PC-9 (cell line): ENCODE results near the gene HSF5. TPM values are rescaled to one million over a fixed set of nuclear protein-coding genes. Genes with fewer than 3 reads are reported as not detected.

Experiments
- BruUV-seq: library from RNA; stranded (reverse); fragments of 400-500 nt; replicated peaks from 2 replicates; lab custom pipeline; 2021; lab: Mats Ljungman, UMichigan
- CTCF ChIA-PET: fragments of 300-600 bp; sonication (Branson Sonifier 250); formaldehyde crosslinking; loops from one replicate; lab custom pipeline; 2022; ENCODE audit warnings: antibody characterized with exemption; lab: Charles Lee
- POLR2A ChIA-PET: fragments of 300-600 bp; sonication (Branson Sonifier 250); formaldehyde crosslinking; loops from one replicate; lab custom pipeline; 2022; ENCODE audit warnings: antibody characterized with exemption; ENCODE audit not compliant: unreplicated experiment; lab: Charles Lee
- DNase-seq, 2 experiments: peaks; one replicate each; pipeline versions ENCODE4 v3.0.0 to v3.0.0-alpha.2; 2015 to 2022; ENCODE audit warnings: mixed read lengths in 1 of 2
- H2AFZ ChIP-seq: fragments of 200-600 bp; sonication (generic); 2 replicates; pipeline ENCODE4 v1.8.1; 2017; ENCODE audit warnings: antibody characterized with exemption
- H3F3A ChIP-seq: fragments of 200-600 bp; sonication (generic); 2 replicates; pipeline ENCODE4 v1.8.1; 2017; ENCODE audit warnings: antibody characterized with exemption, mild to moderate bottlenecking, low read depth; ENCODE audit not compliant: insufficient read depth
- H3K27ac ChIP-seq: fragments of 200-600 bp; sonication (generic); 2 replicates; pipeline ENCODE4 v1.6.1; 2016; ENCODE audit warnings: mixed run types
- H3K27me3 ChIP-seq: fragments of 200-600 bp; sonication (generic); 2 replicates; pipeline ENCODE4 v1.6.1; 2016; ENCODE audit warnings: low read depth, mixed run types; ENCODE audit not compliant: insufficient read depth
- H3K36me3 ChIP-seq: fragments of 200-600 bp; sonication (generic); 2 replicates; pipeline ENCODE4 v1.6.1; 2016; ENCODE audit warnings: low read depth, mixed run types
- H3K4me1 ChIP-seq: fragments of 200-600 bp; sonication (generic); replicated peaks from 2 replicates; pipeline ENCODE4 v1.6.1; 2016; ENCODE audit warnings: mixed run types; ENCODE audit not compliant: insufficient read depth
- H3K4me2 ChIP-seq: fragments of 200-600 bp; sonication (generic); 2 replicates; pipeline ENCODE4 v1.6.1; 2017; ENCODE audit warnings: mixed run types
- H3K4me3 ChIP-seq: fragments of 200-600 bp; sonication (generic); 2 replicates; pipeline ENCODE4 v1.6.1; 2016; ENCODE audit warnings: mixed run types
- H3K79me2 ChIP-seq: fragments of 200-600 bp; sonication (generic); 2 replicates; pipeline ENCODE4 v1.6.1; 2017; ENCODE audit warnings: low read depth, mixed run types
- H3K9me2 ChIP-seq: fragments of 200-600 bp; sonication (generic); 2 replicates; pipeline ENCODE4 v1.8.1; 2017; ENCODE audit warnings: mild to moderate bottlenecking; ENCODE audit not compliant: insufficient read depth
- H3K9me3 ChIP-seq: fragments of 200-600 bp; sonication (generic); 2 replicates; pipeline ENCODE4 v1.8.1; 2016; ENCODE audit warnings: low read depth; ENCODE audit not compliant: insufficient read depth
- H4K20me1 ChIP-seq: fragments of 200-600 bp; sonication (generic); 2 replicates; pipeline ENCODE4 v1.8.1; 2017; ENCODE audit not compliant: insufficient read depth
- CTCF ChIP-seq: fragments of 200-600 bp; sonication (generic); conservative IDR thresholded peaks from 2 replicates; pipeline ENCODE4 v1.6.1; 2017; ENCODE audit warnings: mixed run types, antibody characterized with exemption, mild to moderate bottlenecking, moderate library complexity
- EZH2 ChIP-seq: fragments of 200-600 bp; sonication (generic); IDR thresholded peaks from 2 replicates; pipeline ENCODE4 v1.8.0; 2017; ENCODE audit warnings: antibody characterized with exemption, low read depth
- intact Hi-C: fragments of 100-400 bp; cut with micrococcal nuclease; formaldehyde crosslinking; loops from one replicate; pipeline ENCODE4 v1.10.0; 2022; ENCODE audit not compliant: unreplicated experiment
- total RNA-seq: library from RNA; stranded (reverse); gene quantifications from 2 replicates; pipeline ENCODE4 v1.2.3, GENCODE V29; 2021

HSF5 gene
- total RNA-seq, 1 experiment from 2014 or later: not detected

DNA sequence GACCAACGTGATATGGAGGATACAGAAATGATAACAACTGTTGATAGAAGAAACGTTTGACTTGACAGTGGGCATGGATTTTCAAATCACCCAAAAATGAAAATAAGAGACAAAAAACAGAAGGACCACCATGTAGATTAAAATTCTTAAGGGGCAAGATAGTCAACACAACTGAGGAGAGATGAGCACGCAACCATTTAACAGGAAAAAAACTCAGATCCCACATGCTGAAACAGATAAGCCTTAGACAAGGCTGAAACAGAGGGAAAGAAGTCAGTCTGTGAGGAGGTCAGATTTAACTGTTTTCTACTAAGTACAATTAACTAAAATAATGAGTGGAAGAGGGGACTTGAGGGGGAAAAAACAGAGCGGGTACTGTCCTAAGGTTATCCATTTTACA, 92.0 kb downstream of the HSF5 start:
- ChIA-PET CTCF (no interaction called here), POLR2A (no interaction called here)
- DNase-seq: no peak
- Histone ChIP-seq H2AFZ (no peak overlapping the region), H4K20me1 (no peaks in the 10 kb centered on the region), H3K27ac (no peak overlapping the region), H3K4me2 (no peak overlapping the region), H3K79me2 (no peaks in the 10 kb centered on the region), H3K36me3 (no peaks in the 10 kb centered on the region), H3K9me3 (no peaks in the 10 kb centered on the region; the same call in 1 of the 2 replicates), H3K9me2 (no peaks in the 10 kb centered on the region), H3K27me3 (peaks cover 25% of the 10 kb centered on the region; the same call in 1 of the 2 replicates), H3K4me1 (peaks cover 27% of the 10 kb centered on the region), H3F3A (peaks cover 7% of the 10 kb centered on the region; the same call in 1 of the 2 replicates), H3K4me3 (no peak overlapping the region)
- intact Hi-C loops: no loop called here
- no TSS peak for BruUV-seq
- TF ChIP-seq CTCF (no peak), EZH2 (no peak)

DNA sequence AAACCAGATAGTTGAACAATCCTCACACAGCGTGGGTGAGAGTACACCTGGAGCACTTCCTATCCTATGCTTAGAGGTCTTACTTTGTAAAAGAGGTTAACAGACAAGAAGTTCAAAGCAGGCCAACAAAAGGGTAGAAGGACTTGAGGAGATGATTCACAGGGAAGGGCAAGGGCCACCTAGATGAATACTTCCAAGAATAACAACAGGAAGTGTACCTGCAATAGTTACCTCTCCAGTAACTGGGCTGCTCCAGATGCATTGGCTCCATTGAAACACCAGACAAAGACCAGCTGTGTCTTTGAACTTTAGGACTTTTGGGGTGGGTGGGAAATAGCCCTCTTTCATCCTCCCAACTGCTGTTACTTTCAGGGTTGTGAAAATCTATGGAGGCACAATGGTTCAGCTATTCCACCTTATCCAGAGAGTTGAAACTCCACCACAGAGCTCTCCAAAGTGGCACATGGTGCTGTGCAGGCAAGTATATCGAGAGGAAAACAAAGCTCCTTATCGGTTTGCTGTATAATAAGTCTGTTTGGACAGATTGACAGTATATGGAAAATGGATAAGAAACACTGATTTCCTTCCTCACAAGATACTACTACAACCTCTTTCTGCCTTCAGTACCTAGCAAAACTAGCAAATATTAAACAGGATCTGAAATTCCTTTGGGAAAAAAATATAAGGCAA, 93.5 kb downstream of the HSF5 start:
- no peaks in the 10 kb centered on the region for H3K79me2 ChIP-seq
- BruUV-seq: no TSS peak
- no peak overlapping the region for H3K27ac ChIP-seq
- no peaks in the 10 kb centered on the region for H4K20me1 ChIP-seq
- no peak overlapping the region for H2AFZ ChIP-seq
- TF ChIP-seq CTCF: no peak
- no peak for TF ChIP-seq EZH2
- POLR2A ChIA-PET: interaction anchor here (0.6 to 0.7 kb wide), 2 partner anchors 405 to 1023 kb away, joined by 3 to 4 read pairs; no protein-coding TSS in a partner anchor
- intact Hi-C loops: no loop called here
- H3K4me3 ChIP-seq: no peak overlapping the region
- no peaks in the 10 kb centered on the region for H3K9me2 ChIP-seq
- H3K9me3 ChIP-seq: no peaks in the 10 kb centered on the region
- H3K4me1 ChIP-seq: peaks cover 32% of the 10 kb centered on the region
- peak in 1 of 2 experiments; percentile 47 for DNase-seq
- no peaks in the 10 kb centered on the region for H3K36me3 ChIP-seq
- H3K27me3 ChIP-seq: peaks cover 34% of the 10 kb centered on the region; the same call in 1 of the 2 replicates
- CTCF ChIA-PET: no interaction called here
- peaks cover 5% of the 10 kb centered on the region; the same call in 1 of the 2 replicates for H3F3A ChIP-seq
- H3K4me2 ChIP-seq: peak overlapping the region; percentile 26

DNA sequence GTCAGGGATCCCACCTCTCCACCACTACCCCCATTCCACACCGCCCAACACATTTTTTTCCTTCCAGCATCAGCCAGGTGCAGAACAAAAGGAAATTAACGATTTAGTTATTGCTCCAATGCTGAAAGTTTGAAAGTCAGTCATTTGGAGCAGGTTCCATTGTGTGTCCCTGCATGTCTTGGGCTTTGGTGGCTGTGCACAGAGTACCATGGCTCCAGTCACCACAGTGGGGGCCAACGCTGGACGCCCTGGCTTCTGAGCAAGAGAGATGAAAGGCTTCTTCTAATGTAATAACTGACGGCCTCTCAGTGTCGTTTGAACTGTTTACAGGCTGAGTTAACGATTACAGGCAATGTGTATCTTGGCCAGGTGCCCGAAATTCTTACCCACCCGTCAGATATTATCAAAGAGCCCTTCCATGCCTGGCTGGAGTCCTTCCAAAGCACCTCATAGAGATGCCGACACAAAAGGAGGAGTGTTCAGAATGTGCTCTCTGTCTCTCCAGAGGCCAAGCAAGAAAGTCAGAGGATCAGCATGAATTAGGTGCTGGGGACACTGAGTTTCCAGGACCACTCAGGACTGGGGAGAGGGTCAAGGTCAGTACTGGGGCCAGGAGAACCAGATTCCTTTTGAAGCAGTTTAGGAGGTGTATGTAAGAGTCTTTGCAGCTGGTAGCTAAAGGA, 96.8 kb downstream of the HSF5 start:
- no peak overlapping the region for H3K27ac ChIP-seq
- peaks cover 60% of the 10 kb centered on the region for H3K4me1 ChIP-seq
- no peak overlapping the region for H3K4me3 ChIP-seq
- H3K9me2 ChIP-seq: no peaks in the 10 kb centered on the region
- intact Hi-C loops: loop anchor here (1.0 to 2.0 kb wide), 3 partner anchors 15 to 39 kb away; partner anchors contain the start of genes RNF43 and SUPT4H1
- peak; percentile 86 to 94 for DNase-seq
- ChIA-PET POLR2A (no interaction called here), CTCF (no interaction called here)
- H3F3A ChIP-seq: peaks cover 18% of the 10 kb centered on the region
- no peak overlapping the region for H2AFZ ChIP-seq
- H3K4me2 ChIP-seq: peak overlapping the region; percentile 61
- TF ChIP-seq CTCF (no peak), EZH2 (no peak)
- no peaks in the 10 kb centered on the region for H3K79me2 ChIP-seq
- H4K20me1 ChIP-seq: no peaks in the 10 kb centered on the region
- BruUV-seq: no TSS peak
- no peaks in the 10 kb centered on the region for H3K36me3 ChIP-seq
- no peaks in the 10 kb centered on the region for H3K9me3 ChIP-seq
- peaks cover 33% of the 10 kb centered on the region; the same call in 1 of the 2 replicates for H3K27me3 ChIP-seq
